Stimulated activated CD8-positive, alpha-beta memory T cell treated with anti-CD3 and anti-CD28 coated beads, Interleukin-7, amount 100 ng/mL, for 4 hours (primary cell): ENCODE data around the gene LBHD2.
"Not testable (repeated sequence)": the region's sequence is repeated elsewhere in the genome, so short reads cannot be mapped to it uniquely, and the experiment has no call there.

Experiments used
- DNase-seq, 2 donors: peaks; one replicate each; pipeline ENCODE4 v3.0.0-alpha.2; 2020; ENCODE audit warnings: low read depth in 2 of 2

The LBHD2 gene

GRCh38 chr14:103118018-103118662 lies 34.1 kb downstream of the LBHD2 start:
- no peak for DNase-seq

DNA sequence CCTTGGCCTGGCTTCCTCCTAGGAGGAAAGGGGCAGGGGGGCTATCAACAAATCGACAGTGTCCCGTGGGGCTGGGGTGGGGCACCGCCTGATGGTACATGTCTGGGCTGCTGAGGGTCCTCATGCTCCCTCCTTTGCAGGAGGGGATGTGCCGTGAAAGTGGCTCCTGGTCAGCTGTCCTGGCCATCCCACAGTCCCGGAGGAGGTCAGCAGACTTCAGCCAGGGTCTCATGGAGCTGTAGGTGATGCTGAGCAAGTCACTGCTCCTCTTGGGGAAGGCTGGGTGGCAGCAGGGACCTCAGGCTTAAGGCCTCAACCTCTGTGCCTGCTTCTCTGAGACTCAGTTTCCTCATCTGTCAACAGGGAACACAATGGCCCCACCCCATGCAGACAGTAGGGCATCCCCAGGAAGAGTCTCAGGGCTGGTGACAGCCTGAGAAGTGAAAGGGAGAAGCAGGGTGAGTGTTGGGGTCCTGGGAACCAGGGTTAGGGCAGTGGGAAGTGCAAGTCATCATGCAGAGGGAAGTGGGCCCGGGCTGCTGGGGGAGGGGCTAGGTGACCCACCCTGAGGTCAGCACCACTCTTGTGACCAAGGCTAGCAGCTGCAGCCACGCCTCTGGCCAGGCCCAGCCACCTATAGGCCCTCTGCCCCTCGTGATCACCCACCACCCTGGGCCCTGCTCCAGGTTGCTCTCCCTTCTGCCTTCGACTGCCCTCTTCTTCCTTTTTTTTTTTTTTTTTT lies 34.8 kb downstream of the LBHD2 start:
- DNase-seq: peak in 1 of 2 donors; percentile 28

- not testable (repeated sequence) for DNase-seq
Observed at GRCh38 chr14:103119527-103119926, 35.5 kb downstream of the LBHD2 start.

DNA sequence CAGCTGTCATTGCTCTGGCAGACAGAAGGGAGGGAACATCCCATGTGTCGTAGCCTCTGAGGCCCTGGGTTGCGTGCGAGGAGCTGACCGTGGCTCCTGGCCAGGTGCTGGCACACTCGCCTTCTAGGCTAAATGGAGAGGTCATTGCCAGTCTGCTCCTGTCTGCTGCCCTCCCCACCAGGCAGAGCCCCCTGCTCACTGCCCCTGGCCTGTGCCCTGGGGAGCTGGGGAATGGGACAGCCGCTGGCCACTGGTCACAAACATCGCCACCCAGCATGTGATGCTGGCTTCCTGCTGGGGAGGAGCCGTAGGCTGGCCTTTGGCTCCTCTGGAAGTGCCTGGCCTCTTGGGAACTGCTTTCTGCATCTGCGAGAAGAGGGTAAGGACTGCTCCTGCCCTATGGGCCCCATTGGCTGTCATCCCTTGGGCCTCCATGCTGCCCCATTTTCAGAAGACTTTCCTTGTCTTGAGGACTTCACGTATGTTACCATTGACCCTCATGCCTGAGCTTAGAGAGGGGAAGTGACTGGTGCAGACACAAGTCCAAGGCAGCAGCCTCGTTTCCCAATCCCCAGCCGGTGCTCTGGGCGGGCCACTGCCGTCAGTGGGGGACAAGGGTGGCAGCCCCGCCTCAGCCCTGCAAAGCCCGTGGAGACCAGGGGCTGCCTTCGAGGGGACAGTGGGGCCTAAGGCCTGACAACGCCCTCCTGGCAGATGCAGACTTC lies 37.3 kb downstream of the LBHD2 start:
- no peak for DNase-seq

GRCh38 chr14:103121846-103122584 lies 38.0 kb downstream of the LBHD2 start:
- DNase-seq: no peak

DNA sequence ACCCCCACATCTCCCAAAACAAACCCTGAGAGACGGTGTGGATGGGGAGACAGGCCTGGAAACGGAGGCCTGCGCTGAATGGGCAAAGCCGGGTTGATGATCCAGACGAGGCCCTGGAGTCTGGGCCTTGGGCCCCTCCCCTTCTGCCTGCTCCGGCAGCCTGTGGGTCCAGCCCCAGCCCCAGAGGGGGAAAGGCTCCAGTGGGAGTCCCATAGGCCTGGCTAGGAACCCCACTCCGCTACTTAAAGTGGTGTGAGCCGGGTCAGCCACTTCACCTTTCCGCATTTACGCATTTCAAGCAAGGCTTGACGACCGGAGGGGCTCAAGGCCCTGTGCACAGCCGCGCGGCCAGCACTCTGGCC lies 38.6 kb downstream of the LBHD2 start:
- no peak for DNase-seq

DNA sequence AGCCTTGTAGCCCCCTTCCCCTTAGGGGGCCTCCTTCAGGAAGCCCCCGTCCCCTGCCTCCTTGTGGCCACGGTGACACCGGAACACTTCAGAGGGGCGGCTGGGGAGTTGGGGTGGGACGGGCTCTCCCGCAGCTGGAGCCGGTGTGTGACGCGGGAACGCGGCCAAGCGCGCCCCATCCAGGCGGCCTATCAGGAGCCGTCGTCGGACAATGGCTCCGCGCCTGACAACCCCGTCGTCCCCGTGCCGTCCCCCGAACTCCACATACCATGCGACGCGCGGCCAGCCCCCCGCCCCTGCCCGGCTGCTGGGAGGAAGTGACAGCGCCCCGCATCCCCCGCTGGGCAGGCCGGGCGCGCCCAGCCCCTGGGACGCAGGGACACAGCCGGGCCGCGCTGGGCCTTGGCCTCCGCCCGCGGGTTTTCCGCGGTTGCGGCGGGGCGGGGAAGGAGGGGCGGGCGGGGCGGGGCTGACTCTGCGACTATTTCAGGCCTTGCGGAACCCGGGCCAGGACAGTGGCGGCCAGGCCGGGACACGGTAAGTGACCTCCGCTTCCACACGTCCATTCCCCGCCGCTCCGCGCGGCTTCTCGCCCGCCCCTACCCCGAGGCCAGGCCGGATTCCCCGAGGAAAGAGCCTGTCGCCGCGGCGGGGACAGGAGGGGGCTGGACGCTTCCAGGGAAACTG lies 39.1 kb downstream of the LBHD2 start, which contains the start of gene TNFAIP2:
Gene TNFAIP2, plus strand, starts transcription at position 515 of the 687 bp plus-strand sequence. CDS start 2,997 bp downstream, outside the sequence.
- DNase-seq: no peak

DNA sequence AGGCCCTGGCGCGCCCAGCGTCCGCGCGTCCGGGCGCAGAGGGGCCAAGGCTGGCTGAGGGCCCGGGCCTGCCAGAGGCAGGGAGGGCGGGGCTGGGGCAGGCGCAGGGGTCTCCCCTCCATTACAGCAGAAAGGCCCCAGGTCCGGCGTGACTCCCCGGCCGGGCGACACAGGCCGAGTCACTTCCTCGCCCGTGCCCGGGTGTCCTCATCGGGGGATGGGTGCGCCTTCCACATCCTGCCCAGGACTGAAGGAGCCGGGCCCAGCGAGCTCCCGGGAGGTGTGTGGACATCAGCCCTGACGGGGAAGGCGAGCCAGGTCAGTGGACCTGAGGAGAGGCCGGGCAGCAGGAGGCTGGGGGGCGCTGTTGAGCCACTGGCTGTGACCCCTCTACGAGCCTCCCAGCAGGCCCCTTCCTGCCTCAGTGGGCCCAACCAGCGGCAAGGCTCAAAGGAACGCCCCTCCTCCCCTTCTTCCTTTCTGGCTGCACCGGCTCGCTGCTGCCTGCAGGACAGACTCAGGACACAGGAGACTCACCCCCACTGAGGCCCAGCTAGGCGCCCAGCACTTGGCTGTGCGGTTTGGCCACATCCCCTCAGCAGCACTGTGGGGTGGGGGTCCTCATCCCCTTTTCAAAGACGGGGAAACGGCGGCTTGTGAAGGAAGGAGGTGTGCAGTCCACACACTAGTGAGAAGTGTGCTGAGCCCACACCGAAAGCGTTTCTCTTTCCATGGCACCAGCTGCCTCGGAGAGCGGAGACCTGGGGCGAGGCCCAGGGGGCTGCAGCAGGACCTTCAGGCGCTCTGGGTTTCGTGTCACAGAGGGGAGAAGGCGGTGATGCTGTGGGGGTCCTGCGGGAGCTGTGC lies 39.9 kb downstream of the LBHD2 start:
- no peak for DNase-seq

DNA sequence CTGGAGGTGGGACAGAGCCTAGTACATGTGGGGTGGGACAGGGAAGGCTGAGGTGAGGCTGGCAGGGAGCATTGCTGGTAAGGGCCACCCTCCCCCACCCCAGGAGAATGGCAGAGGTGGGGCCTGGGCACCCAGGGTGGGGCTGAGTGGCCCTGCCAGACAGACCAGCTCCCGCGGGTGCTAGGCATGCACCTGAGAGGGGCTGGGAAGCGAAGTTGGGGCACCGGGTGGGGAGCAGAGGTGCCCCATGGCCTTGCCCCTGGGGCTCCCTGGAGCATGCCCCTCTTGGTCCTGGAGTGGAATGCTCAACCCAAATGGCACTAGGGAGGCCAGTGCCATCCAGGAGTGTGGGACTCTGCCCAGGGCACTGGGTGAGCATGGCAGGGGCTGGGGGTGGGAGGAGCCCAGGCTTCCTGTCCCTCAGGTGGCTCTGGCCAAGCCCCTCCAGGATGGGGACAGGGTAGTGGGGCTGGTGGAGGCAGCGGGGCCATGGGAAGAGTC lies 40.5 kb downstream of the LBHD2 start:
- DNase-seq: no peak

DNA sequence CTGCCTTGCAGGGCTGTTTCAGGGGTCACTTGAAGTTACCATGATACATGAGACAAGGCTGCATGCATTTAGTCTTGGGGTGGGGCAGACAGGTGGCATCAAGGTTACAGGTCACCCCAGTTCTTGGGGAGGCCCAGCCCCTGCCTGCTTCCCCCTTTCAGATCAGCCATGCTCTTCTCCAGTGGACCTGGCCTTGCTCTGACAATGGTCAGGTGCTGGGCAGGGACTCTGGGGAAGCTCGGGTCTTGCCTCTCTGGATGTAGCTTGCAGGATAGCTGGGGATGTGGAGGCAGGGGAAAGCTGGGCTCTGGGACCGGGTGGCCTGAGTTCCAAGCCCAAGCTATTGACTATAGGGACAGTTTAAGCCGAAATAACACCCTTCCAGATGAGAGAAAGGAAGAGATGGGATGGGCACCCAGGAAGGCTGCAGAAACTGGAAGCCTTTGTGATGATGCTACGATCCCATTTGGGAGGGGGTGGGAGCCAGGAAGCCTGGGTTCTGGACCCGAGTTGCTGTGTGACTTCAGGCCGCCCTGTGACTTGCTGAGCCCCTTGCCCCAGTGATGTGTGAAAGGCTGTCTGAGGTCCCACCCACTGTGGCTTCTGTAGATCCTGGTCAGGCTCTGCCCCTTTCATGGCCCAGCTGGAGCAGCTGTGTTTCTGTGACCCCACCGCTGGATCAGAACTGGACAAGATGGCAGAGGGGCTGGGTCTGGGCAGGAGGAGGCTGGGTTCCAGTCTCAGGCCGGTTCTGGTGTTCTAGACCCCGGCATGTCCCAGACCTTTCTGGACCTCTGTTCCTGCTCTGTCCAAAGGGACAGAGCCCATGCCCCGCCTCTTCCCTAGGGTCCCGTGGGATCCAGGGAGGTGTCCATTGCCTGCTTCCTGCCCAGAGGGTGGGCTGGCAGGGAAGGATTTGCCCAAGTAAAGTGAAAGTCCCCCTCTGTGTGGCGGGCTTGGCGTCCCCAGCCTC lies 41.4 kb downstream of the LBHD2 start:
- no peak for DNase-seq

DNA sequence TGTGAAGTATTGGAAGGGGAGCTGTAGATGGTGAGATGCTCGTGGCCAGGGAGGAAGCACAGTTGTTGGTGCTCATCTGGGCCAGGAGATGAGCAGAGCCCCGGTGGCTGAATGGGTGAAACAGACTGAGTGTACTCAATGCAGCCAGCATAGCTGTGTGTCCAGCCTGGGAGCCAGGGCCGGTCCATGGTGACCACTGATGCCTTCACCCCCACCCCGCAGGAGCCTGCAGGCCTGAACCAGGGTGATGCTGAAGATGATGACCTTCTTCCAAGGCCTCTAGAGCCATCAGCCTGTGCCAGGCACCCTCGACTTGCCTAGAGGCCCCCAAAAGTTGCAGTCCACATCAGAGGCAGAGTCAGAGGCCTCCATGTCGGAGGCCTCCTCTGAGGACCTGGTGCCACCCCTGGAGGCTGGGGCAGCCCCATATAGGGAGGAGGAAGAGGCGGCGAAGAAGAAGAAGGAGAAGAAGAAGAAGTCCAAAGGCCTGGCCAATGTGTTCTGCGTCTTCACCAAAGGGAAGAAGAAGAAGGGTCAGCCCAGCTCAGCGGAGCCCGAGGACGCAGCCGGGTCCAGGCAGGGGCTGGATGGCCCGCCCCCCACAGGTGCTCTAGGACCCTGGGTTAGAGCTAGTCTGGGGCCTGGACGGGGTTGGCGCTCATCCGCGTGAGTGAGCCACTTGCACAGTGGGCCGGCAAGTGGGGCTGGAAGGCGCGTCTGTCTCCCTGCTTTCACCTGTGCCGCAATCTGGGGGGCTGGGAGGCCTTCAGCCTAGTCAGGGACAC lies 42.3 kb downstream of the LBHD2 start:
- no peak for DNase-seq

DNA sequence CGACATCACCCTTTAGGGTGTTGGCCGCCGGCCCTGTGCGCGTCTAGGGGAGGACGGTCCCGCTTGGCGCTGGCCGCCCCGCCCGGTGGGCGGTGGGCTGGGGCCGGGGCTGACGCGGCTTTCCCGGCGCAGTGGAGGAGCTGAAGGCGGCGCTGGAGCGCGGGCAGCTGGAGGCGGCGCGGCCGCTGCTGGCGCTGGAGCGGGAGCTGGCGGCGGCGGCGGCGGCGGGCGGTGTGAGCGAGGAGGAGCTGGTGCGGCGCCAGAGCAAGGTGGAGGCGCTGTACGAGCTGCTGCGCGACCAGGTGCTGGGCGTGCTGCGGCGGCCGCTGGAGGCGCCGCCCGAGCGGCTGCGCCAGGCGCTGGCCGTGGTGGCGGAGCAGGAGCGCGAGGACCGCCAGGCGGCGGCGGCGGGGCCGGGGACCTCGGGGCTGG lies 42.9 kb downstream of the LBHD2 start:
- no peak for DNase-seq

DNA sequence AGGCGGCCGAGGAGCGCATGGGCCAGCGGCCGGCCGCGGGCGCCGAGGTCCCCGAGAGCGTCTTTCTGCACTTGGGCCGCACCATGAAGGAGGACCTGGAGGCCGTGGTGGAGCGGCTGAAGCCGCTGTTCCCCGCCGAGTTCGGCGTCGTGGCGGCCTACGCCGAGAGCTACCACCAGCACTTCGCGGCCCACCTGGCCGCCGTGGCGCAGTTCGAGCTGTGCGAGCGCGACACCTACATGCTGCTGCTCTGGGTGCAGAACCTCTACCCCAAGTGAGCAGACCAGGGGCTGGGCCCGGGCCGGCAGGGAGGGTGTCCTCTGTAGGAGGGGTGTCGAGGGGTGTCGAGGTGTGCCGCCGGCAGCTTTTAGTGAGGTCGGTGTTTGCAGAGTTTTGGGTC lies 43.3 kb downstream of the LBHD2 start:
- no peak for DNase-seq

- DNase-seq: no peak
Observed at GRCh38 chr14:103127861-103128598, 44.0 kb downstream of the LBHD2 start.

- no peak for DNase-seq
Observed at GRCh38 chr14:103128631-103129300, 44.8 kb downstream of the LBHD2 start.

DNA sequence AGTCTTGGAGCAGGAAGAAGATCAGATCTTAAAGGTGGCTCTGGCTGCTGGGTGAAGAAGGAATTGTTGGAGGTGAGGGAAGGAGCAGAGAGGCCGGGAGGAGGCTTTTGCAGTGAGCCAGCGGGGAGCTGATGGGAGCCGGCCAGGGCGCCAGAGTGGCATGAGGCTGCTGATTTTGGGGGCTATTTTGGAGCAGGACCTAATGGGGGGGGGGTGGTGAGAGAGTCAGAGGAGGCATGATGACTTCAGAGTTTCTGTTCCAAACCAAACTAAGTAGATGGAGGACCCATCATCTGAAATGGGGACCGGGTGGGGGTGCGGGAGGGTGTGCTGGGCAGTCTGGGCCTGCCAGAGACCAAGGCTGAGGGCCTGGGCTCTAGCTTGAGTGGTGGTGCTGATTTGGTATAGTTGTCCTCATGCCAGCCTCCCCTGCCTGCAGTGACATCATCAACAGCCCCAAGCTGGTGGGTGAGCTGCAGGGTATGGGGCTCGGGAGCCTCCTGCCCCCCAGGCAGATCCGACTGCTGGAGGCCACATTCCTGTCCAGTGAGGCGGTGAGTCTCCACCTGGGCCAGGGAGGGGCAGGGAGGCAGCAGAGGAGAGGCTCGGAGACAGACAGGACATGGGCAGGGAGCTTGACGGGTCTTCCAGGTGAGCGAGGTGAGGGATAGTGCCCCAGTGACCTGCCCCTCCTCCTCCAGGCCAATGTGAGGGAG lies 45.4 kb downstream of the LBHD2 start:
- DNase-seq: no peak
